Smooth muscle cell (in vitro differentiated cells): ENCODE results near the gene ZNF532. TPM values are rescaled to one million over a fixed set of nuclear protein-coding genes. Genes with fewer than 3 reads are reported as not detected.
A peak's percentile ranks its signal among the peaks of the same experiment; 100 is the strongest.

Experiments
- DNase-seq: peaks from one replicate; lab custom pipeline; 2025; ENCODE audit not compliant: unreplicated experiment; lab: John Stamatoyannopoulos, UW
- H2AFZ ChIP-seq: fragments of 200-600 bp; sonication (generic); 2 replicates; pipeline ENCODE4 v1.6.0; 2016; ENCODE audit warnings: antibody characterized with exemption, low read depth, mild to moderate bottlenecking
- H3F3A ChIP-seq: fragments of 200-600 bp; sonication (generic); 2 replicates; pipeline ENCODE4 v1.6.0; 2017; ENCODE audit warnings: antibody characterized with exemption, low read depth
- H3K27ac ChIP-seq: fragments of 200-600 bp; sonication (generic); 2 replicates; pipeline ENCODE4 v1.5.1; 2016; ENCODE audit warnings: low read depth, mild to moderate bottlenecking
- H3K27me3 ChIP-seq: fragments of 200-600 bp; sonication (generic); 2 replicates; pipeline ENCODE4 v1.6.1; 2016; ENCODE audit warnings: low read depth, mild to moderate bottlenecking
- H3K36me3 ChIP-seq: fragments of 200-600 bp; sonication (generic); 2 replicates; pipeline ENCODE4 v1.5.1; 2016; ENCODE audit warnings: low read depth
- H3K4me1 ChIP-seq: fragments of 200-600 bp; sonication (generic); 2 replicates; pipeline ENCODE4 v1.5.1; 2016; ENCODE audit warnings: low read depth
- H3K4me2 ChIP-seq: fragments of 200-600 bp; sonication (generic); 2 replicates; pipeline ENCODE4 v1.6.0; 2016; ENCODE audit warnings: mild to moderate bottlenecking
- H3K4me3 ChIP-seq: fragments of 200-600 bp; sonication (generic); 2 replicates; pipeline ENCODE4 v1.5.1; 2016; ENCODE audit warnings: mild to moderate bottlenecking
- H3K79me2 ChIP-seq: fragments of 200-600 bp; sonication (generic); 2 replicates; pipeline ENCODE4 v1.6.0; 2016; ENCODE audit warnings: low read depth, mild to moderate bottlenecking
- H3K9ac ChIP-seq: fragments of 200-600 bp; sonication (generic); 2 replicates; pipeline ENCODE4 v1.6.0; 2016; ENCODE audit warnings: low read depth
- H3K9me3 ChIP-seq: fragments of 200-600 bp; sonication (generic); replicated peaks from 2 replicates; pipeline ENCODE4 v1.5.1; 2016; ENCODE audit warnings: low read depth
- H4K20me1 ChIP-seq: fragments of 200-600 bp; sonication (generic); 2 replicates; pipeline ENCODE4 v1.6.0; 2016; ENCODE audit warnings: low read depth
- WGBS: methylation state at CpG from one replicate; pipeline ENCODE4 v1.1.7; 2016; ENCODE audit warnings: low lambda C conversion rate; 5-methylcytosine and 5-hydroxymethylcytosine counted together
- polyA plus RNA-seq: library from polyadenylated mRNA; unstranded; fragments of >200 nt; fragmentation: Nextera tagmentation; extraction: Ambion mirVana; gene quantifications from 2 replicates; pipeline ENCODE4 v1.2.1, GENCODE V29; 2016
- total RNA-seq: library from RNA; depleted of rRNA; stranded (reverse); fragments of >200 nt; gene quantifications from 2 replicates; pipeline ENCODE4 v1.2.3, GENCODE V29; 2014
- TF ChIP-seq, protein P1 (sequence below): fragments of 200-600 bp; sonication (generic); IDR thresholded peaks from 2 replicates; pipeline ENCODE4 v1.5.1; 2017; ENCODE audit warnings: borderline replicate concordance, mild to moderate bottlenecking, antibody characterized with exemption; ENCODE audit not compliant: insufficient read depth, poor library complexity, severe bottlenecking

Gene ZNF532
- total and polyA plus RNA-seq, 2 experiments from 2014 or later = 31.6 to 126 TPM

DNA sequence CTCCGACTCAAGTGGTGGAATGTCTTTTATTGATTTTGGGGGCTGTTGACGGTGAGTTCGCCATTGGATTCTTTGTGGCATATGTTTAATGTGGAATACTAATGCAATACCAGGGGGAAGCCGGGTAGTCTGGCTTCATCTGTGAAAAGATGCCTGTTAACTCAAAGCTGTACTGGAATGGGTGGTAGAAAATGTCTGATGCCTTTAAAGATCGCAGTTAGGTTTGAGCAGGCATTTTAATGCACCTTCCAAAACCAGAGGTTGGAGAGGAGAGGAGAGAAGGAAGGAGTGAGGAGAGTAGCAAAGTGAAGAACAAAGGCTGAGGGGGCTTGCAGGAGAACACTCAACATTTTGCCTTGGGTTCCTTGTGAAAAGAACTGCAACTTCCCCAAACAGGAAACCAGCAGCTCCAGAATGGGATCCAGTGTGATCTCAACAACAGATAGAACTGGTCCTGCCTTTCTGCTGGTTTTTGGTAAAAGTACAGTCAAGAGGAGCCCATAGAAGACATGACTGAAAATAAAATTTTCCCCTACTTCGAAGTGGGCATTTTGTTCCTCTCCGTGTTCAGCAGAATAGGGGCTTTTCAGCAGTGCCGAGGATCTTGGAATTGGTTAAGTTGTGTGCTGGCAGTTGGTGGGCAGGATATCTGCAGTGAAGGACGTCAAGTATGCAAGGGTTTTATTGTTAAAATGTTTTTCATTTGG lies 1.5 kb downstream of the ZNF532 start:
- 39% methylated on average over 9 of the region's 9 CpGs for WGBS
- H3K27me3 ChIP-seq = no peaks in the 10 kb centered on the region
- H3K79me2 ChIP-seq = peaks cover 85% of the 10 kb centered on the region
- peak overlapping the region; percentile 95 for H3K27ac ChIP-seq
- TF ChIP-seq, protein P1, sequence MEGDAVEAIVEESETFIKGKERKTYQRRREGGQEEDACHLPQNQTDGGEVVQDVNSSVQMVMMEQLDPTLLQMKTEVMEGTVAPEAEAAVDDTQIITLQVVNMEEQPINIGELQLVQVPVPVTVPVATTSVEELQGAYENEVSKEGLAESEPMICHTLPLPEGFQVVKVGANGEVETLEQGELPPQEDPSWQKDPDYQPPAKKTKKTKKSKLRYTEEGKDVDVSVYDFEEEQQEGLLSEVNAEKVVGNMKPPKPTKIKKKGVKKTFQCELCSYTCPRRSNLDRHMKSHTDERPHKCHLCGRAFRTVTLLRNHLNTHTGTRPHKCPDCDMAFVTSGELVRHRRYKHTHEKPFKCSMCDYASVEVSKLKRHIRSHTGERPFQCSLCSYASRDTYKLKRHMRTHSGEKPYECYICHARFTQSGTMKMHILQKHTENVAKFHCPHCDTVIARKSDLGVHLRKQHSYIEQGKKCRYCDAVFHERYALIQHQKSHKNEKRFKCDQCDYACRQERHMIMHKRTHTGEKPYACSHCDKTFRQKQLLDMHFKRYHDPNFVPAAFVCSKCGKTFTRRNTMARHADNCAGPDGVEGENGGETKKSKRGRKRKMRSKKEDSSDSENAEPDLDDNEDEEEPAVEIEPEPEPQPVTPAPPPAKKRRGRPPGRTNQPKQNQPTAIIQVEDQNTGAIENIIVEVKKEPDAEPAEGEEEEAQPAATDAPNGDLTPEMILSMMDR = no peak
- peaks cover 58% of the 10 kb centered on the region for H3K4me1 ChIP-seq
- no peak for DNase-seq
- H3K4me2 ChIP-seq = peak overlapping the region; percentile 83
- H2AFZ ChIP-seq = peak overlapping the region; percentile 0
- peak overlapping the region; percentile 88 for H3K9ac ChIP-seq
- H3K9me3 ChIP-seq = no peaks in the 10 kb centered on the region
- H3K36me3 ChIP-seq = peaks cover 6% of the 10 kb centered on the region
- peaks cover 14% of the 10 kb centered on the region for H4K20me1 ChIP-seq
- H3K4me3 ChIP-seq = peak overlapping the region; percentile 46
- peaks cover 13% of the 10 kb centered on the region for H3F3A ChIP-seq

DNA sequence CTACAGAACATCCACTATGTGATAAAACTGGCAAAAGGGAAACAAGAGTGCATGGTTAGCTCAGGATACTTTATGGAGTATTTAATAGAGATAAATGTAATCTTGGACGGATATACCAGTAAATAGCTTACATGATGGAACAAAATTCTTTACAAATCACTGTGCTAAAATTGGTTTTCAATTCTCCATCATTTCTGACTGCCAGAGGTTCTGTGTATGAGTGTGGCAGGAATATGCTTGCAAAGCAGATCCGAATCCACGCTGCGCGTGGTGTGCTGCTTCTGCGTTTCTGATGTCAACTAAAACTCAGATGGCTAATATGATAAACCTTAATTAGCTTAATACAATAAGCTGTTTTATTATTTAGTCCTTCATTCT lies 2.1 kb downstream of the ZNF532 start:
- Histone ChIP-seq H3K4me3 (peak overlapping the region; percentile 46), H3K27ac (peak overlapping the region; percentile 95), H3K9ac (peak overlapping the region; percentile 88), H4K20me1 (peaks cover 19% of the 10 kb centered on the region), H3K27me3 (no peaks in the 10 kb centered on the region), H3K4me2 (peak overlapping the region; percentile 83), H3F3A (peaks cover 17% of the 10 kb centered on the region), H3K36me3 (peaks cover 6% of the 10 kb centered on the region), H3K79me2 (peaks cover 86% of the 10 kb centered on the region), H3K9me3 (no peaks in the 10 kb centered on the region), H2AFZ (no peak overlapping the region), H3K4me1 (peaks cover 56% of the 10 kb centered on the region)
- WGBS = 36% methylated on average over 6 of the region's 6 CpGs
- TF ChIP-seq, protein P1 = no peak
- DNase-seq = no peak

DNA sequence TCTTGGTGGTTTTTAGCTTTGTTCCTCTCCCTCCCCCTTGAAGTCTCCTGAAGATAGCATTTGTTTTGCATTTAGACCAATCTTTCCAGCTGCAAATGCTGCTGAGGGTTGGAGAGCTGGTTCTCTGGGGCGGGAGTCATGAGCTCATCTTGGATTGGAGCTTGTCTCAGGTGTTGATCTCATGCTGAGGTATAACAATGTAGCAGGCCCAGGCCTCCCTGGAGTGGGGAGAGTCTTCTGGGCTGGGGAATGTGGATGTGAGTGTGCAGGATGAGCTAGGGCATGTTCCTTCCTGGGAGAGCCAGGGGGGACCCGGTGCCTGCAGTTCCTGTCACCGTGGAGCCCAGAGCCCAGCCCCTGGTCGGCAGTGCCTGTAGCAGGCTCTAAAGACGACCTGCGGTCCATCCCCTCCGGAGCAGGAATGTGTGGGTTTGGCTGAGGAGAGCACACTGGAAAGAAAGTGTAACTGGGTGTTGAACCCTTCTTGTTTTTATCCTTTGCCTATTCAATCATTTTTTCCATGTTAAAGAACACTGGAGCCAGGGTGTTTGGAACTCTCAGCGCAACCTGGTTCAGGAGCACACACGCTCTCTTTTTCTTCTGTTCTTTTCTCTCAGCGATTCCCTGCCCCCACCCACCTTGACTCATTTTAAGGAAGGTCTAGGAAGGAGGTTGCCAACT lies 2.7 kb downstream of the ZNF532 start:
- Histone ChIP-seq H3K27ac (peak overlapping the region; percentile 95), H3K79me2 (peaks cover 86% of the 10 kb centered on the region), H3K9ac (peak overlapping the region; percentile 88), H2AFZ (no peak overlapping the region), H3K4me2 (peak overlapping the region; percentile 83), H3K27me3 (no peaks in the 10 kb centered on the region), H4K20me1 (peaks cover 19% of the 10 kb centered on the region), H3K36me3 (peaks cover 6% of the 10 kb centered on the region), H3K9me3 (no peaks in the 10 kb centered on the region), H3K4me1 (peaks cover 50% of the 10 kb centered on the region), H3K4me3 (peak overlapping the region; percentile 46), H3F3A (peaks cover 17% of the 10 kb centered on the region)
- DNase-seq = no peak
- TF ChIP-seq, protein P1 = no peak
- WGBS = 35% methylated on average over 10 of the region's 10 CpGs

DNA sequence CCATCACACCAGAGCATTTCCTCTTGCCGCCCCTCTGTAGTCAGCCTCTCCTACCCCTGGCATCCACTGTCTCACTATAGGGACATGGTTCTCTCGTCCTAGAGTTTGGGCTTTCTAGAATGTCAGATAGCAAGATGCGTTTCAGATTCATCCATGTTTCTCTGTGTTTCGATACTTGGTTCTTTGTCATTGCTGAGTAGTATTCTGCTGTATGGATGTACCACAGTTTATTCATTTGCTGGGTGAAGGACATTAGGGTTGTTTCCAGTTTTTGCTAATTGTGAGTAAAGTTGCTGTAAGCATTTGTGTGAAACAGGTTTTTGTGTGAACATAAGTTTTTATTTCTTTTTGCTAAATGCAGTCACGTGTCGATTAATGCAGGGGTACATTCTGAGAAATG lies 3.8 kb downstream of the ZNF532 start:
- Histone ChIP-seq H3K4me1 (peaks cover 45% of the 10 kb centered on the region), H4K20me1 (peaks cover 24% of the 10 kb centered on the region), H3F3A (peaks cover 17% of the 10 kb centered on the region), H3K27ac (peak overlapping the region; percentile 95), H3K27me3 (no peaks in the 10 kb centered on the region), H2AFZ (no peak overlapping the region), H3K9ac (no peak overlapping the region), H3K36me3 (peaks cover 6% of the 10 kb centered on the region), H3K9me3 (no peaks in the 10 kb centered on the region), H3K79me2 (peaks cover 91% of the 10 kb centered on the region), H3K4me2 (no peak overlapping the region), H3K4me3 (no peak overlapping the region)
- TF ChIP-seq, protein P1 = no peak
- no peak for DNase-seq
- WGBS = 96% methylated on average over 6 of the region's 6 CpGs
